DND-41 (cell line): ENCODE measurements around the gene PRR5L.

Experiments
- EZH2 ChIP-seq: IDR thresholded peaks from 3 replicates; pipeline ENCODE4 v1.6.1; 2012; ENCODE audit warnings: borderline replicate concordance, low read depth, mild to moderate bottlenecking, moderate library complexity, low read length, inconsistent platforms; ENCODE audit not compliant: severe bottlenecking
- TF ChIP-seq, protein P1 (sequence below): IDR thresholded peaks from 2 replicates; pipeline ENCODE4 v1.5.1; 2012; ENCODE audit warnings: borderline replicate concordance, low read length, moderate library complexity, mild to moderate bottlenecking; ENCODE audit not compliant: poor library complexity, severe bottlenecking; ENCODE audit errors: extremely low read depth

DNA sequence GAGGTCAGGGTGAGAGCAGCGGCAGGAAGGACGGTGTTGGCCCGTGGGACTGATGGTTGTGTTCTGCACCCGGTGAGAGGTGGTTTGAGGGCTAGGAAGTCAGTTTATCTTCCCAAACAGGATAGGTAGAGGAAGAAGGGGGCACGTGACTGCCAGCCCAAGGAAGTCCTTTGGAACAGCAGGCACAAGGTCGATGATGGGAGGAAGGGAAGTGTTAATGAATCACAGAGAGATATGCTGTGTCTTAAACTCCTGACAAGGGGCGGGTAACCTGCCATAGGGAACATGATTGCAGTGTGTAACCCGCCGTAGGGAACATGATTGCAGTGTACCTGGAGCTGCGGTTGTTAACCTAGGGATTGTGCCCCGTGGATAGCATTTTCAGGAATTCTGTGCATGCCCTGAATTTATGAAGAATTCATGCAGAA, 49.0 kb downstream of the PRR5L start:
- TF ChIP-seq, protein P1, sequence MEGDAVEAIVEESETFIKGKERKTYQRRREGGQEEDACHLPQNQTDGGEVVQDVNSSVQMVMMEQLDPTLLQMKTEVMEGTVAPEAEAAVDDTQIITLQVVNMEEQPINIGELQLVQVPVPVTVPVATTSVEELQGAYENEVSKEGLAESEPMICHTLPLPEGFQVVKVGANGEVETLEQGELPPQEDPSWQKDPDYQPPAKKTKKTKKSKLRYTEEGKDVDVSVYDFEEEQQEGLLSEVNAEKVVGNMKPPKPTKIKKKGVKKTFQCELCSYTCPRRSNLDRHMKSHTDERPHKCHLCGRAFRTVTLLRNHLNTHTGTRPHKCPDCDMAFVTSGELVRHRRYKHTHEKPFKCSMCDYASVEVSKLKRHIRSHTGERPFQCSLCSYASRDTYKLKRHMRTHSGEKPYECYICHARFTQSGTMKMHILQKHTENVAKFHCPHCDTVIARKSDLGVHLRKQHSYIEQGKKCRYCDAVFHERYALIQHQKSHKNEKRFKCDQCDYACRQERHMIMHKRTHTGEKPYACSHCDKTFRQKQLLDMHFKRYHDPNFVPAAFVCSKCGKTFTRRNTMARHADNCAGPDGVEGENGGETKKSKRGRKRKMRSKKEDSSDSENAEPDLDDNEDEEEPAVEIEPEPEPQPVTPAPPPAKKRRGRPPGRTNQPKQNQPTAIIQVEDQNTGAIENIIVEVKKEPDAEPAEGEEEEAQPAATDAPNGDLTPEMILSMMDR = no peak
- TF ChIP-seq EZH2 = no peak
